ENCODE measurements around the gene ARHGAP27. TPM values are rescaled to one million over a fixed set of nuclear protein-coding genes. Genes with fewer than 3 reads are reported as not detected.

Gene ARHGAP27
- total and polyA plus RNA-seq, 2 of the 4 experiments (the other 2 are of a cell fraction): under 0.01 to 0.89 TPM

DNA sequence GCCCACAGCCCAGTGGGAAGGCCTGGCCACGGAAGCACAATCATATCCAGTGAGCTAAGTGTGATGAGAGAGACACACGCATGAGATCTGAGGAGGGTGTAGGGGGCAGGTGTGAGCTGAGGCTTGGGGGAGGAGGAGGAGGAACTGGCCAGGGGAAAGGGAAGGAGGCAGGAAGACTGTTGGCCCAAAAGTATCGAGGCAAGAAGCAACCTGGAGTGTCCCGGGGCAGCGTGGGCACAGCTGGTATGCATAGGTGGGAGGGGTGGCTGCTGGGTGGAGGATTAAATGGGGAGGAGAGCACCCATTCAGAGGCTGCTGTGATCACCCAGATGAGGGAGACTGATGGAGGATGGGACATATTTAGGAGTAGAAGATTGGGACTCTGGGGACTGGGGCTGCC lies 41.4 kb downstream of the ARHGAP27 start:
- ATAC-seq (ENCODE audit: low read depth) (no peak), DNase-seq (no peak)
- Histone ChIP-seq H4K91ac (ENCODE audit: insufficient read depth, low read depth, low read length) (no peak overlapping the region), H4K8ac (ENCODE audit: low read depth in 2 of 2, low read length in 2 of 2) (no peak overlapping the region), H2BK5ac (ENCODE audit: low read depth, low read length, poor library complexity, severe bottlenecking) (no peak overlapping the region), H4K20me1 (ENCODE audit: insufficient read depth, low read length) (no peaks in the 10 kb centered on the region), H3K4me3 (ENCODE audit: insufficient read depth, low read depth, low read length) (no peak overlapping the region), H2BK20ac (ENCODE audit: low read depth, low read length) (no peak overlapping the region), H2BK15ac (ENCODE audit: low read depth, low read length) (no peak overlapping the region), H3K4me1 (ENCODE audit: control insufficient read depth, insufficient read depth, low read length) (peaks cover 5% of the 10 kb centered on the region), H3K4ac (ENCODE audit: low read depth, low read length) (no peak overlapping the region), H3K9me3 (ENCODE audit: control insufficient read depth, insufficient read depth, low read length) (no peaks in the 10 kb centered on the region), H2AFZ (replicated peaks; ENCODE audit: low read length, poor library complexity) (no peak overlapping the region), H2AK9ac (replicated peaks; ENCODE audit: low read depth, low read length, poor library complexity) (no peak overlapping the region), H3K18ac (ENCODE audit: low read depth, low read length) (no peak overlapping the region), H3K14ac (replicated peaks; ENCODE audit: low read depth, low read length) (no peak overlapping the region), H3K36me3 (ENCODE audit: control insufficient read depth, insufficient read depth, low read length) (no peaks in the 10 kb centered on the region), H3K27me3 (ENCODE audit: control insufficient read depth, insufficient read depth, low read length) (peaks cover 13% of the 10 kb centered on the region; the same call in 1 of the 2 replicates), H4K5ac (ENCODE audit: low read depth, low read length) (no peak overlapping the region), H3K56ac (ENCODE audit: extremely low read depth, insufficient read depth, low read length) (no peak overlapping the region), H3K9ac (ENCODE audit: low read depth, low read length) (no peak overlapping the region), H2AK5ac (ENCODE audit: low read depth, low read length) (no peak overlapping the region), H3K23ac (ENCODE audit: low read depth, low read length) (no peak overlapping the region), H3K79me1 (ENCODE audit: low read depth in 1 of 2, low read length in 2 of 2) (no peaks in the 10 kb centered on the region), H2BK120ac (ENCODE audit: low read depth, low read length) (no peak overlapping the region), H3K27ac (ENCODE audit: insufficient read depth, low read length) (no peak overlapping the region), H3K4me2 (ENCODE audit: low read depth, low read length) (no peak overlapping the region), H3K9me1 (ENCODE audit: insufficient read depth, low read length) (no peaks in the 10 kb centered on the region)
- intact Hi-C loops (cut with micrococcal nuclease): no loop called here
- in situ Hi-C loops (cut with MboI; ENCODE audit: low sequenced_read_pairs): no loop called here
- ChIA-PET CTCF (no interaction called here), POLR2A (ENCODE audit: unreplicated experiment) (no interaction called here)
- WGBS, 2 experiments (ENCODE audit: extremely low coverage in 2 of 2, insufficient read length in 1 of 2): 24% methylated on average over 4 of the region's 5 CpGs; no CpG with 5 or more reads in 1 of the 2 experiments
- BruUV-seq (replicated peaks): no TSS peak
- TF ChIP-seq CHD1 (IDR thresholded peaks at IDR 0.05; ENCODE audit: low read depth, low read length) (no peak), RAD21 (IDR thresholded peaks at IDR 0.05; ENCODE audit: low read length) (no peak), CEBPB (IDR thresholded peaks at IDR 0.05; ENCODE audit: low read depth, low read length) (no peak), POLR2A (IDR thresholded peaks at IDR 0.05; ENCODE audit: low read depth, low read length) (no peak), CTCF (conservative IDR thresholded peaks at IDR 0.05; ENCODE audit: low read depth, low read length) (no peak), MXI1 (IDR thresholded peaks at IDR 0.05; ENCODE audit: borderline replicate concordance, low read depth, low read length) (no peak), SMC3 (IDR thresholded peaks at IDR 0.05; ENCODE audit: low read depth, low read length) (no peak), MAZ (IDR thresholded peaks at IDR 0.05; ENCODE audit: borderline replicate concordance, low read depth, low read length) (no peak), FOS (IDR thresholded peaks at IDR 0.05; ENCODE audit: low read depth, low read length) (no peak), RFX5 (IDR thresholded peaks at IDR 0.05; ENCODE audit: low read depth, low read length) (no peak), MAFK (IDR thresholded peaks at IDR 0.05; ENCODE audit: low read depth, low read length) (no peak), RCOR1 (IDR thresholded peaks at IDR 0.05; ENCODE audit: insufficient replicate concordance, low read length) (no peak), BHLHE40 (IDR thresholded peaks at IDR 0.05; ENCODE audit: low read depth, low read length) (no peak)
- TF ChIP-seq, protein P1, sequence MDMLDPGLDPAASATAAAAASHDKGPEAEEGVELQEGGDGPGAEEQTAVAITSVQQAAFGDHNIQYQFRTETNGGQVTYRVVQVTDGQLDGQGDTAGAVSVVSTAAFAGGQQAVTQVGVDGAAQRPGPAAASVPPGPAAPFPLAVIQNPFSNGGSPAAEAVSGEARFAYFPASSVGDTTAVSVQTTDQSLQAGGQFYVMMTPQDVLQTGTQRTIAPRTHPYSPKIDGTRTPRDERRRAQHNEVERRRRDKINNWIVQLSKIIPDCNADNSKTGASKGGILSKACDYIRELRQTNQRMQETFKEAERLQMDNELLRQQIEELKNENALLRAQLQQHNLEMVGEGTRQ (IDR thresholded peaks at IDR 0.05; ENCODE audit: low read depth, low read length): no peak
- TF ChIP-seq, protein P2, sequence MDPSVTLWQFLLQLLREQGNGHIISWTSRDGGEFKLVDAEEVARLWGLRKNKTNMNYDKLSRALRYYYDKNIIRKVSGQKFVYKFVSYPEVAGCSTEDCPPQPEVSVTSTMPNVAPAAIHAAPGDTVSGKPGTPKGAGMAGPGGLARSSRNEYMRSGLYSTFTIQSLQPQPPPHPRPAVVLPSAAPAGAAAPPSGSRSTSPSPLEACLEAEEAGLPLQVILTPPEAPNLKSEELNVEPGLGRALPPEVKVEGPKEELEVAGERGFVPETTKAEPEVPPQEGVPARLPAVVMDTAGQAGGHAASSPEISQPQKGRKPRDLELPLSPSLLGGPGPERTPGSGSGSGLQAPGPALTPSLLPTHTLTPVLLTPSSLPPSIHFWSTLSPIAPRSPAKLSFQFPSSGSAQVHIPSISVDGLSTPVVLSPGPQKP (IDR thresholded peaks at IDR 0.05; ENCODE audit: borderline replicate concordance, low read depth, low read length): no peak
- dilution Hi-C loops (cut with HindIII; ENCODE audit: low sequenced_read_pairs, unreplicated experiment): no loop called here

Measured in IMR-90 (cell line).